ENCODE measurements around the gene DLL1. TPM values are rescaled to one million over a fixed set of nuclear protein-coding genes. Genes with fewer than 3 reads are reported as not detected.

The DLL1 gene
- polyA plus RNA-seq, 2 of the 4 experiments (the other 2 are of a cell fraction), result 0.05 to 0.15 TPM

DNA sequence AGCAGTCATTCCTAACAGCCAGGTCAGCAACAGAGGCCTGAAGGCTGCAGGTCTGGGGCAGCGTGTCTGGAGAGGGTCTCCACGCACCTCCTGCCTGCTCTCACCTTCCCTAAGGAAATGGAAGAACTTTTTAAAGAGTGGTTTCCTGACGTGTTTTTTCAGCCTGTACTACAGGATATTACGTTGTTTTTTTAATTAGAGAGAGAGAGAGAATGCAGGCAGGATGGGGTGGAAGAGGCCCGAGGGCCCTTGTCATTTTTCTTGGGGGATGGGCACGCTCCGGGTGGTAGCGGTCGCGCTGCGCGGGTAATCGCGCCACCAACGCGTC is 2.1 kb downstream of the DLL1 start:
- no peak overlapping the region for H3K4me3 ChIP-seq
- ATAC-seq, result no peak
- DNase-seq (ENCODE audit: low read depth in 1 of 2, low spot score in 1 of 2), result no peak
- H3K4me1 ChIP-seq, result peaks cover 17% of the 10 kb centered on the region; the same call in 2 of the 3 replicates
- POLR2A ChIA-PET, result no interaction called here
- CTCF ChIA-PET, result no interaction called here
- H3K9me3 ChIP-seq, result no peaks in the 10 kb centered on the region
- no peak overlapping the region for H3K27ac ChIP-seq
- no peak overlapping the region for H3K4me2 ChIP-seq
- no peak for FAIRE-seq
- TF ChIP-seq, protein P1, sequence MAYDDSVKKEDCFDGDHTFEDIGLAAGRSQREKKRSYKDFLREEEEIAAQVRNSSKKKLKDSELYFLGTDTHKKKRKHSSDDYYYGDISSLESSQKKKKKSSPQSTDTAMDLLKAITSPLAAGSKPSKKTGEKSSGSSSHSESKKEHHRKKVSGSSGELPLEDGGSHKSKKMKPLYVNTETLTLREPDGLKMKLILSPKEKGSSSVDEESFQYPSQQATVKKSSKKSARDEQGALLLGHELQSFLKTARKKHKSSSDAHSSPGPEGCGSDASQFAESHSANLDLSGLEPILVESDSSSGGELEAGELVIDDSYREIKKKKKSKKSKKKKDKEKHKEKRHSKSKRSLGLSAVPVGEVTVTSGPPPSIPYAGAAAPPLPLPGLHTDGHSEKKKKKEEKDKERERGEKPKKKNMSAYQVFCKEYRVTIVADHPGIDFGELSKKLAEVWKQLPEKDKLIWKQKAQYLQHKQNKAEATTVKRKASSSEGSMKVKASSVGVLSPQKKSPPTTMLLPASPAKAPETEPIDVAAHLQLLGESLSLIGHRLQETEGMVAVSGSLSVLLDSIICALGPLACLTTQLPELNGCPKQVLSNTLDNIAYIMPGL (CRISPR knock-in tag; IDR thresholded peaks at IDR 0.05; ENCODE audit: borderline replicate concordance), result no peak
- TF ChIP-seq POLR2AphosphoS2 (conservative IDR thresholded peaks at IDR 0.05; ENCODE audit: low read length) (no peak), TFCP2L1 (CRISPR knock-in tag; IDR thresholded peaks at IDR 0.05) (no peak), CBX8 (IDR thresholded peaks at IDR 0.05) (no peak), ZSCAN20 (CRISPR knock-in tag; IDR thresholded peaks at IDR 0.05) (no peak), CBX2 (IDR thresholded peaks at IDR 0.05; ENCODE audit: borderline replicate concordance, low read depth) (no peak), RFX5 (IDR thresholded peaks at IDR 0.05) (no peak), RCOR1 (IDR thresholded peaks at IDR 0.05; ENCODE audit: low read depth, low read length) (no peak), HOXB13 (CRISPR knock-in tag; IDR thresholded peaks at IDR 0.05; ENCODE audit: low read depth) (no peak), HDAC2 (IDR thresholded peaks at IDR 0.05) (no peak), KDM1A (IDR thresholded peaks at IDR 0.05; ENCODE audit: low read depth) (no peak), RNF2 (IDR thresholded peaks at IDR 0.05; ENCODE audit: borderline replicate concordance, low read depth) (no peak), HOXA7 (CRISPR knock-in tag; IDR thresholded peaks at IDR 0.05) (no peak)
- 67% methylated on average over 16 of the region's 16 CpGs for WGBS (ENCODE audit: missing lambda C conversion rate)

GRCh38 chr6:170288091-170288631 is 2.7 kb downstream of the DLL1 start:
- no peaks in the 10 kb centered on the region for H3K9me3 ChIP-seq
- WGBS (ENCODE audit: missing lambda C conversion rate), result 79% methylated on average over 17 of the region's 33 CpGs
- no peak for ATAC-seq
- ChIA-PET POLR2A (no interaction called here), CTCF (no interaction called here)
- no peak overlapping the region for H3K4me3 ChIP-seq
- H3K4me2 ChIP-seq, result no peak overlapping the region
- no peak overlapping the region for H3K27ac ChIP-seq
- no peak for DNase-seq (ENCODE audit: low read depth in 1 of 2, low spot score in 1 of 2)
- TF ChIP-seq GATA3 (IDR thresholded peaks at IDR 0.05; ENCODE audit: borderline replicate concordance), result no peak
- TF ChIP-seq KDM1A (IDR thresholded peaks at IDR 0.05; ENCODE audit: low read depth), result no peak
- no peak for TF ChIP-seq JUNB (IDR thresholded peaks at IDR 0.05)
- no peak for TF ChIP-seq POLR2A (IDR thresholded peaks at IDR 0.05; ENCODE audit: low read length)
- TF ChIP-seq USF2 (IDR thresholded peaks at IDR 0.05), result no peak
- no peak for TF ChIP-seq MAX (IDR thresholded peaks at IDR 0.05)
- no peak for TF ChIP-seq FOXS1 (CRISPR knock-in tag; IDR thresholded peaks at IDR 0.05)
- TF ChIP-seq ZC3H11A (IDR thresholded peaks at IDR 0.05), result no peak
- TF ChIP-seq EHMT2 (IDR thresholded peaks at IDR 0.05; ENCODE audit: low read depth), result no peak
- no peak for TF ChIP-seq BCL3 (IDR thresholded peaks at IDR 0.05)
- FAIRE-seq, result no peak
- peaks cover 15% of the 10 kb centered on the region; the same call in 2 of the 3 replicates for H3K4me1 ChIP-seq

DNA sequence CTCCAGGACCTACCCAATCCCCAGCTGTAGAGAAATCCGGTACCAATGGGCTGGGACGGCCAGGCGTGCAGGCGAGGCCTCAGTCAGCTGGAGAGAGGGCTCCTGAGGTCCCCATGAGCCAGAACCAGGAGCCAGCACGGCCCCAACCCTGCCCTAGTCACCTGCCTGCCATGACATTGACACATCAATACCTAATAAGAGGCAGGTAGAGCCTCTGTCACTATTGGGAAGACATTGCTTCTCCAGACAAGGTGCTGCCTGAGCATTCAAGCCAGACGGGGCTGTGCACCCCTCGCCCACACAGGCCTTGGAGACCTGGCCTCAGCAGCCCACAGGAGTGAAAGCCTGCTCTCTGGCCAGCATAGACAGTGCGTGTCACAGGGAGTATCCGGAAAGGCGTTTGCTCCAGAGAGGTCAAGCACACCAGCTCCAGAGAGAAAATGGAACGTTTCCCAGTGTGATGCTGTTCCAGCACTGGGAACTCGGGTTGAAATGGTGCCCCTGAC is 3.5 kb downstream of the DLL1 start:
- Histone ChIP-seq H3K4me3 (no peak overlapping the region), H3K4me1 (peaks cover 11% of the 10 kb centered on the region; the same call in 2 of the 3 replicates), H3K9me3 (no peaks in the 10 kb centered on the region), H3K27ac (no peak overlapping the region), H3K4me2 (no peak overlapping the region)
- DNase-seq (ENCODE audit: low read depth in 1 of 2, low spot score in 1 of 2) (no peak), FAIRE-seq (no peak), ATAC-seq (no peak)
- 35% methylated on average over 5 of the region's 12 CpGs for WGBS (ENCODE audit: missing lambda C conversion rate)
- ChIA-PET CTCF (no interaction called here), POLR2A (no interaction called here)
- TF ChIP-seq ZC3H11A (IDR thresholded peaks at IDR 0.05) (no peak), BCL3 (IDR thresholded peaks at IDR 0.05) (no peak), CBX2 (IDR thresholded peaks at IDR 0.05; ENCODE audit: borderline replicate concordance, low read depth) (no peak), RAD21 (conservative IDR thresholded peaks at IDR 0.05 in 1 of 2, IDR thresholded peaks at IDR 0.05 in 1 of 2) (no peak), MAFK (IDR thresholded peaks at IDR 0.05; ENCODE audit: partially characterized antibody) (no peak), EHF (CRISPR knock-in tag; IDR thresholded peaks at IDR 0.05) (no peak), FOSB (CRISPR knock-in tag; IDR thresholded peaks at IDR 0.05) (no peak), TP53 (CRISPR knock-in tag; IDR thresholded peaks at IDR 0.05) (no peak)
- TF ChIP-seq, protein P2, sequence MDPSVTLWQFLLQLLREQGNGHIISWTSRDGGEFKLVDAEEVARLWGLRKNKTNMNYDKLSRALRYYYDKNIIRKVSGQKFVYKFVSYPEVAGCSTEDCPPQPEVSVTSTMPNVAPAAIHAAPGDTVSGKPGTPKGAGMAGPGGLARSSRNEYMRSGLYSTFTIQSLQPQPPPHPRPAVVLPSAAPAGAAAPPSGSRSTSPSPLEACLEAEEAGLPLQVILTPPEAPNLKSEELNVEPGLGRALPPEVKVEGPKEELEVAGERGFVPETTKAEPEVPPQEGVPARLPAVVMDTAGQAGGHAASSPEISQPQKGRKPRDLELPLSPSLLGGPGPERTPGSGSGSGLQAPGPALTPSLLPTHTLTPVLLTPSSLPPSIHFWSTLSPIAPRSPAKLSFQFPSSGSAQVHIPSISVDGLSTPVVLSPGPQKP (IDR thresholded peaks at IDR 0.05; ENCODE audit: low read depth, low read length), result no peak
- TF ChIP-seq, protein P3, sequence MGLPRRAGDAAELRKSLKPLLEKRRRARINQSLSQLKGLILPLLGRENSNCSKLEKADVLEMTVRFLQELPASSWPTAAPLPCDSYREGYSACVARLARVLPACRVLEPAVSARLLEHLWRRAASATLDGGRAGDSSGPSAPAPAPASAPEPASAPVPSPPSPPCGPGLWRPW (IDR thresholded peaks at IDR 0.05), result no peak
